Measurements from ENCODE around the gene MED20.
A peak's percentile ranks its signal among the peaks of the same experiment; 100 is the strongest.
"Not testable (repeated sequence)": the region's sequence is repeated elsewhere in the genome, so short reads cannot be mapped to it uniquely, and the experiment has no call there.

Gene MED20

DNA sequence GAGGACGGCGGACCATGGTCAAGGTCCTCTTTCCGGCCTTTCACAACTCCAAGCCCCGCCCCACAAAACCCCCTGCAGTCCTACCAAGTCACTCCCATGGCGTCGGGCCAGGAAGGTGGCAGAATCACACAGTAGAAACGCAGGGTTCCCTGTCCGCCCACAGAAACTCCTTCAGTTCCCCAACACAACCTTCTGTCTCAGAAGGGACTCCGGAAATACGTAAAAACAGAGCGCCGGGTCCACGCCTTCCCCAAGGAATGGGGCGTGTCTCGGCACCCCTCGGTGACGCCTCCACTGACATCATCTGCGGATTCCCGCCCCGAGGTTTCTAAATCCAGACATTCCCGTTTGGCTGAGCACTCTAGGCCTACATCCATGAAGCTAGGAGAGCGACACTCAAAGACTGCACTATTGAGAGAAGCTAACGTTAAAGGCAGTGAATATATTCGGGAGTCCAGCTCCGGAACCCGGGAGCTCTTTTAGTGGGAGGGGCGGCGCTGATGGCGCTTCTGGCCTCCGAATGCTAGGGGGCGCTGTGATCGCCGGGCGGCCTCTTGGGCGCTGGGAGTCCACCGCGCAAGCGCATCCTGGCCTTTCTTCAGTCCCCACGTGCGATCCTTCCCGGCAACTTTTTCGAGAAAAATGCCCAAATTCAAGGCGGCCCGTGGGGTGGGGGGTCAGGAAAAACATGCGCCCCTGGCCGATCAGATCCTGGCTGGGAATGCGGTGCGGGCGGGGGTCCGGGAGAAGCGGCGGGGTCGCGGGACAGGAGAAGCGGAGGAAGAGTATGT lies at the start of gene MED20, which contains the start of gene BYSL:
TSS of gene MED20 (minus strand) at position 219 of the 791 bp plus-strand sequence. CDS start at position 98, 121 bp downstream.
TSS of gene BYSL (plus strand) at position 579 of the 791 bp plus-strand sequence. CDS start at position 643, 64 bp downstream.
- DNase-seq, result peak; percentile 92

GRCh38 chr6:41970436-41970846 lies 49.5 kb upstream of the MED20 start:
- peak; percentile 74 for DNase-seq

DNA sequence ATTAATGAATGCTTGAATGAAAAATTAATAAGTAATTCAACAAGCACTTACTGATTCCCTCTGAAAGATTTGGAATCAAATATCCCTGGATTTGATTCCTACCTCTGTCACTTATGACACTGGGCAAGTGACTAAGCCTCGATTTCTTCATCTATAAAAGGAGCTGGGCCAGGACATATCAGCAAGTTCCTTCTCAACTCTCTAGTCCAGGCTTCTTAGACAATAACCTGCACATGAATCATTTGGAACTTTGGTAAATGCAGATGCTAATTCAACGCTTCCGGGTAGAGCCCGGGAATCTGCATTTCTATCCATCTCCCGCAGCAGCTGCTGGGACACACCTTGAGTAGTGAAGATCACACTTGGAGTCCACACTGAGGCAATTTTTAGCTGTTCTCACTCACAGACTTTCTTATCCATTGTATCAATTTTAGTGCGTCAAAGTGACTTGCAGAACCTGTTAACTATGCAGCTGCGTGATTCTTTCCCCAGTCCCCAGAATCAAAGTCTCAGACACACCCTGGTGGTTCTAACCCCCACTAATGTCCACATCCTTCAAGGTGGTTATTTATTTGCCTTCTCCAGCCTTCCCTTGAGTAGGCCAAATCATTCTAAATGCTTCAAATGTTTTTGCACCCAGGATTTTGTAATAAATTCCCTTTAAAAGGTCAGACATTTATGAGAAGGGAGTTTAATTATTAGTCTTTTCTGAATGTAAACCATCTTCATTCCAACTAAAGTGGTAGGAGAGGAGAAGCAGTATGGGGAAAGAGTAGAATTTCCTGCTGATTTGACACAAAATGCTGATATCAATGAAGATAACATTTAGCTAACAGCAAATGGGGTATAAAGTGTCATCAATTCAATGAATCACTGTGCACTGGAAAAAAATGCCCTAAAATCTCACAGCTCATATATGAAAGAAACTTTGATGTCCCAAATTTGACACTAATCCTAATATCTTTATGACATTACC lies 46.7 kb upstream of the MED20 start:
- DNase-seq, result no peak

DNA sequence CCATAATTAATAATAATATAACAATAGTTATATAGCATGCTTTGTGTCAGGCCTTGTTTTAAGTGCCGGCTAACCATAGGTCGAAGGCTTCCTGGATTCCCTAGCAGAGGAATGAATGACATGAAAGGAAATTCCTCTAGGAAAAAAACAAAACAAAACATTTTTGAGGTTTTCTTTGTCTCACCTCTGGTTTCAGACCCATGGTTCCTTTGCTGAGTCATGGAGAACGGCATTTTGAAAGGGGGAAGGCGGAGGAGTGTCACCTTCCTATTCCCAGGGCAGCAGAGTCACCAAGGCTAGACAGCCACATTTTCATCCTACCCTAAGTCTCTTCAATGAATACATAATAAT lies 46.0 kb upstream of the MED20 start:
- DNase-seq, result no peak

- DNase-seq, result no peak
These were observed 45.4 kb upstream of the MED20 start for GRCh38 chr6:41966214-41966920.

GRCh38 chr6:41965429-41966213 lies 44.7 kb upstream of the MED20 start:
- DNase-seq, result no peak

GRCh38 chr6:41964201-41964887 lies 43.4 kb upstream of the MED20 start:
- no peak for DNase-seq

- DNase-seq, result no peak
These were observed 42.4 kb upstream of the MED20 start for GRCh38 chr6:41963371-41963770.

DNA sequence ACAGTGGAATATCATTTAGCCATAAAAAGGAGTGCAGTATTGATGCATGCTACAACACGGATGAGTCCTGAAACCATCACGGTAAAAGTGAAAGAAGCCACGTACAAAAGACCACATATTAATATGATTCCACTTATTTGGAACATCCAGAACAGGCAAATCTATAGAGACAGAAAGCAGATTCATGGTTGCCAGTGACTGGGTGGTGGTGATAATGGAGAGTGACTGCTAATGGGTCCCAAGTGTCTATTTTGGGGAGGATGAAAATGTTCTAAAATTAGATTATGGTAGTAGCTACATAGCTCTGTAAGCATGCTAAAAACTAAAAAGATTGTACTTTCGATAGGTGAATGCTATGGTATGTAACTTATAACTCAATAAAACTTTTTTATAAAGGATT lies 39.1 kb upstream of the MED20 start:
- DNase-seq, result no peak

- no peak for DNase-seq
These were observed 37.3 kb upstream of the MED20 start for GRCh38 chr6:41958022-41958856.

GRCh38 chr6:41957117-41957516 lies 36.2 kb upstream of the MED20 start:
- DNase-seq, result no peak

DNA sequence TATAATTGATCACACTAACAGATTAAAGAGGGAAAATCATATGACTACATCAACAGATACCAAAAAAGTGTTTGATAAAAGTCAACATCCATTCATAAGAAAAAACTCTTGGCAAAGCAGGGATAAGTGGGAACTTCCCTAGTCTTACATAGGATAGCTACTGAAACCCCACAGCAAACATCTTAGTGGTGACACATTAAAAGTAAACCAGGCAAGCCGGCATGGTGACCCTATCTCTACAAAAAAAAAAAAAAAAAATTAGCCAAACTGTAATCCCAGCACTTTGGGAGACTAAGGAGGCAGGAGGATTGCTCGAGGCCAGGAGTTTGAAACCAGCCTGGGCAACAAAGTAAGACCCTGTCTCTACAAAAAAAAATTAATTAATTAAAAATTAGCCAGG lies 34.5 kb upstream of the MED20 start:
- DNase-seq, result no peak

- DNase-seq, result no peak
These were observed 33.7 kb upstream of the MED20 start for GRCh38 chr6:41954668-41955067.

DNA sequence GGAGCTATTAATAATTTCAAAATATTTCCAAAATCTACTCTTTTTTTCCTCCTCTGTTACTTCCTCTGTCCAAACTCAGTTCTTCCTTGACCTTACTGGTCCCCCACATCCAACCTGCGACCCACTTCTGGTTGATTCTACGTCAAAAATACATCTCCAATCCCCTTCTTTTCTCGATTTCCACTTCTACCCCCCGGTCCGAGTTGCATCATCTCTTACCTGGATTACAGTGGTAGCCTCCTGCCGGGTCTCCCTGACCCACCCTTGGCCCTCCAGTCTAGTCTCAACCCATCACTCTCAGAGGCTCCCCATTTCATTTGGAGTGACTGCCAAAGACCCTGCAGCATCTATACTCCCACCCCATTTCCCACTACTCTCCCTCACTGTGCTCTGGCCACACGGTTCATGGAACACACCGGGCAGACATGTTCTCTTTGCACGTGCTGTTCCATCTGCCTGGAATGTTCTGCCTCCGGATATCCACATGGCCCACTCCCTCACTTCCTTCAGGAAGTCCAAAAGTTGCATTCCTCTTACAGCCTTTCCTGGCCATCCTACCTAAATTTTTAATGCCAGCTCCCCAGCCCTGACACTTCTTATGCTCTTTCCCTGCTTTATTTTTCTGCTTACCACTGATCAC lies 26.8 kb upstream of the MED20 start:
- no peak for DNase-seq

GRCh38 chr6:41943456-41943855 lies 22.5 kb upstream of the MED20 start:
- no peak for DNase-seq

- DNase-seq, result not testable (repeated sequence)
These were observed 21.9 kb upstream of the MED20 start for GRCh38 chr6:41942882-41943281.

DNA sequence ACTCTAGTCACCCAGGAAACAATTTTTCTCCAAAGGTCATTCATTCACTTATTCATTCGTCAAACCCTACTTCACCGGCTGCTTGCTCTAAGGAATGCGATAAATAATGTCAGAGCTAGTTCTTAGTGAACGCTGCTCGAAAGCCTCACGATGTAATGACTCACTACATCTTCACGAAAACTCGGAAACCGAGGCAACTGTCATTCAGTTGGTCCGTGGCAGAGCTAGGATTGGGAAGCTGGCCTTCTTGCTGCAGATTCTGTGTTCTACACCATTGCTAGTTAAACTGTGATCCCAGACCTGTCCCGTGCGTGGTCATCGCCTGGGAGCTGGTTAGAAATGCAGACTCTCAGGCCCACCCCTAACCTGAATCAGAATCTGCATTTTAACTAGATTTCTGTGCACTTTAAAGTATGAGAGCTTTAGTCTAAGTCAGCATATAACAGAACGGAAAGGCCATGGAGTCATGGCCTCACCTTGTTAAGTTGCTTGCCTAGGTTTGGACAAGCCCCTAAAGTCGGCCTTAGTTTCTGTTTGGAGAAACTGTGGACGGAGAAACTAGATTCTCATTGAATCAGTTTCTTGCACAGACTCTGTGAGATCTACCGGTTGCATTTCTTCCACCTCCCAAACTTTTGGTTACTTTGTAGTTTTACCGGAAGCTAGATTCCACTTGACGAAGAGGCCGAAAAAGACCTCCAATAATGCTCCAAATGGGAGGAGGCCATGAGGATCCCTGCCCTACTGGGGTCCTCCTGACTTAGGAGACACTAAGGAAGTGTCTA lies 21.3 kb upstream of the MED20 start:
- DNase-seq, result peak; percentile 22

DNA sequence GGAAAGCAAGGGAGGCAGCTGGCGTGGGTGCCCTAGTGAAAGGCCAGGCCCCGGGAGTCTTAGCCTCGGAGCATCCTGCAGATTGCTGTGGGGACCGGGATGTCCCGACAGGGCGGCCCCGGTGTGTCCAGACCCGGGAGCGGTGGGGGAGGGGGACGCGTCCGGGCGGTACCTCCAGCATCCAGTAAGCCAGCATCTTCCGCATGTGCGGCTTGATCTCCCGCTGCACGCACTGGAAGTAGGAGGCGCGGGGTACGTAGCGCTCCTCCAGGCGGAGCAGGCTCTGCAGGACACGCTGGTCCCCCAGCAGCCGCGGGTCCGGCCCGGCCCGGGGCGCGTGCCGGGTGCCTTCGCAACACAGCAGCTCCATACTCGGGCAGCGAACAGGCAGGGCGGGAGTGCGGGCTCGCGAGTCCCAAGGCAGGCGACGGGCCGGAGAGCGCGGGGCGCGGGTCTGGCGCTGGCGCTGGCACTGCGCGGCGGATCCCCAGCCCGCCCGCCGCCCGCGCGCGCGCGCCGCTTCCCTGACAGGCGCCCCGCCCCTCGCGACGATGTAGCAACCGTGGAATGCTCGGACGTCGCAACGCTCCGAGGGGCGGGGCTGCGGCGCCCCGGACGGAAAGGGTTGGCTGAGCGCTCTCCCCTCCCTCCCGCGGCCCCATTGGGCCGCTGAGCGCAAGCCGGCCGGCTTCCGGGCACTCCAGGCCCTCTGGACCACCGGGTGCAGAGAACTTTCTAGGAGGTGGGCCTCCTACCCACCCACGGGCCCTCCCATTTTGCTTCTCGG lies 20.5 kb upstream of the MED20 start, which contains the start of gene CCND3:
TSS of gene CCND3 (minus strand) at position 529 of the 787 bp plus-strand sequence. CDS start at position 370, 159 bp downstream.
- peak; percentile 83 for DNase-seq

Measured in CD4-positive, alpha-beta T cell treated with Interleukin-15 for 1 hour (primary cell).